Measurements from ENCODE around the gene AP1S3. TPM values are rescaled to one million over a fixed set of nuclear protein-coding genes. Genes with fewer than 3 reads are reported as not detected.

The AP1S3 gene
- total RNA-seq, 1 donor from 2014 or later: 6.4 TPM

- TF ChIP-seq CTCF (IDR thresholded peaks at IDR 0.05): no peak
- no peak overlapping the region for H3K27ac ChIP-seq
- H3K36me3 ChIP-seq: no peaks in the 10 kb centered on the region
- no peaks in the 10 kb centered on the region for H3K9me3 ChIP-seq
- intact Hi-C loops (cut with DNase I): no loop called here
- ATAC-seq (no peak), DNase-seq (no peak)
- no peak overlapping the region for H3K4me3 ChIP-seq
- no peaks in the 10 kb centered on the region for H3K27me3 ChIP-seq (ENCODE audit: low read depth)
- H3K4me1 ChIP-seq: no peaks in the 10 kb centered on the region
These were observed 100.9 kb downstream of the AP1S3 start for GRCh38 chr2:223736488-223736887.

- no peak for ATAC-seq
These were observed 101.6 kb downstream of the AP1S3 start for GRCh38 chr2:223735659-223736244.

GRCh38 chr2:223735035-223735640 is 102.2 kb downstream of the AP1S3 start:
- Histone ChIP-seq H3K4me1 (no peaks in the 10 kb centered on the region), H3K9me3 (no peaks in the 10 kb centered on the region), H3K36me3 (no peaks in the 10 kb centered on the region), H3K27ac (no peak overlapping the region), H3K4me3 (no peak overlapping the region), H3K27me3 (ENCODE audit: low read depth) (no peaks in the 10 kb centered on the region)
- ATAC-seq: no peak
- no peak for TF ChIP-seq CTCF (IDR thresholded peaks at IDR 0.05)
- DNase-seq: no peak
- intact Hi-C loops (cut with DNase I): no loop called here

More at GRCh38 chr2:223735659-223736244, 101.6 kb downstream of the AP1S3 start:
- H3K27ac ChIP-seq: no peak overlapping the region
- TF ChIP-seq CTCF (IDR thresholded peaks at IDR 0.05): no peak
- DNase-seq: no peak
- H3K4me3 ChIP-seq: no peak overlapping the region
- H3K27me3 ChIP-seq (ENCODE audit: low read depth): no peaks in the 10 kb centered on the region
- no peaks in the 10 kb centered on the region for H3K36me3 ChIP-seq
- intact Hi-C loops (cut with DNase I): no loop called here
- no peaks in the 10 kb centered on the region for H3K9me3 ChIP-seq
- H3K4me1 ChIP-seq: no peaks in the 10 kb centered on the region

GRCh38 chr2:223734346-223734745 is 103.0 kb downstream of the AP1S3 start:
- no peaks in the 10 kb centered on the region for H3K4me1 ChIP-seq
- no peak for ATAC-seq
- no peak overlapping the region for H3K4me3 ChIP-seq
- no peaks in the 10 kb centered on the region for H3K9me3 ChIP-seq
- TF ChIP-seq CTCF (IDR thresholded peaks at IDR 0.05): no peak
- no peak for DNase-seq
- no peaks in the 10 kb centered on the region for H3K36me3 ChIP-seq
- intact Hi-C loops (cut with DNase I): no loop called here
- H3K27me3 ChIP-seq (ENCODE audit: low read depth): no peaks in the 10 kb centered on the region
- H3K27ac ChIP-seq: no peak overlapping the region

GRCh38 chr2:223732346-223732745 is 105.0 kb downstream of the AP1S3 start:
- TF ChIP-seq CTCF (IDR thresholded peaks at IDR 0.05): no peak
- H3K36me3 ChIP-seq: no peaks in the 10 kb centered on the region
- no peaks in the 10 kb centered on the region for H3K27me3 ChIP-seq (ENCODE audit: low read depth)
- intact Hi-C loops (cut with DNase I): no loop called here
- DNase-seq (no peak), ATAC-seq (no peak)
- H3K27ac ChIP-seq: no peak overlapping the region
- H3K9me3 ChIP-seq: no peaks in the 10 kb centered on the region
- no peak overlapping the region for H3K4me3 ChIP-seq
- H3K4me1 ChIP-seq: no peaks in the 10 kb centered on the region
